ENCODE data around the gene GOLGA2.
A peak's percentile ranks its signal among the peaks of the same experiment; 100 is the strongest.
"Not testable (repeated sequence)": the region's sequence is repeated elsewhere in the genome, so short reads cannot be mapped to it uniquely, and the experiment has no call there.

GOLGA2 gene

GRCh38 chr9:128233817-128234406, 41.9 kb downstream of the GOLGA2 start:
- DNase-seq: no peak

GRCh38 chr9:128232528-128233428, 43.0 kb downstream of the GOLGA2 start:
- DNase-seq: no peak

GRCh38 chr9:128231638-128232527, 43.9 kb downstream of the GOLGA2 start:
- peak; percentile 33 for DNase-seq

GRCh38 chr9:128230897-128231296, 44.9 kb downstream of the GOLGA2 start:
- not testable (repeated sequence) for DNase-seq

GRCh38 chr9:128226412-128226801, 49.4 kb downstream of the GOLGA2 start:
- no peak for DNase-seq

- DNase-seq: no peak
Observed at GRCh38 chr9:128225770-128226411, 49.9 kb downstream of the GOLGA2 start.

GRCh38 chr9:128224877-128225276, 50.9 kb downstream of the GOLGA2 start:
- DNase-seq: no peak

GRCh38 chr9:128222880-128223670, 52.7 kb downstream of the GOLGA2 start:
- no peak for DNase-seq

GRCh38 chr9:128222026-128222425, 53.8 kb downstream of the GOLGA2 start:
- no peak for DNase-seq

- DNase-seq: no peak
Observed at GRCh38 chr9:128219831-128220230, 56.0 kb downstream of the GOLGA2 start.

GRCh38 chr9:128218518-128219389, 57.1 kb downstream of the GOLGA2 start:
- peak; percentile 98 for DNase-seq

GRCh38 chr9:128218172-128218517, 57.7 kb downstream of the GOLGA2 start:
- DNase-seq: no peak

- no peak for DNase-seq
Observed at GRCh38 chr9:128216781-128217553, 58.8 kb downstream of the GOLGA2 start.

GRCh38 chr9:128215491-128216409, 60.1 kb downstream of the GOLGA2 start:
- DNase-seq: no peak

GRCh38 chr9:128214571-128215490, 61.0 kb downstream of the GOLGA2 start:
- no peak for DNase-seq

- DNase-seq: no peak
Observed at GRCh38 chr9:128213746-128214497, 61.9 kb downstream of the GOLGA2 start.

GRCh38 chr9:128211981-128212281, 63.9 kb downstream of the GOLGA2 start:
- no peak for DNase-seq

All from stimulated activated CD4-positive, alpha-beta T cell treated with anti-CD3 and anti-CD28 coated beads, Interleukin-15, amount 100 ng/mL, for 24 hours (primary cell).